ENCODE measurements around the gene KAT2B.

KAT2B gene

GRCh38 chr3:20047976-20048883 is 8.0 kb downstream of the KAT2B start:
- Mint-ChIP-seq H3K4me3 (no peak overlapping the region), H3K27ac (no peak overlapping the region), H3K9me3 (no peaks in the 10 kb centered on the region), H3K4me1 (peaks cover 78% of the 10 kb centered on the region), H3K36me3 (peaks cover 45% of the 10 kb centered on the region), H3K27me3 (no peaks in the 10 kb centered on the region)
- no peak for DNase-seq
- CTCF ChIA-PET, result no interaction called here

DNA sequence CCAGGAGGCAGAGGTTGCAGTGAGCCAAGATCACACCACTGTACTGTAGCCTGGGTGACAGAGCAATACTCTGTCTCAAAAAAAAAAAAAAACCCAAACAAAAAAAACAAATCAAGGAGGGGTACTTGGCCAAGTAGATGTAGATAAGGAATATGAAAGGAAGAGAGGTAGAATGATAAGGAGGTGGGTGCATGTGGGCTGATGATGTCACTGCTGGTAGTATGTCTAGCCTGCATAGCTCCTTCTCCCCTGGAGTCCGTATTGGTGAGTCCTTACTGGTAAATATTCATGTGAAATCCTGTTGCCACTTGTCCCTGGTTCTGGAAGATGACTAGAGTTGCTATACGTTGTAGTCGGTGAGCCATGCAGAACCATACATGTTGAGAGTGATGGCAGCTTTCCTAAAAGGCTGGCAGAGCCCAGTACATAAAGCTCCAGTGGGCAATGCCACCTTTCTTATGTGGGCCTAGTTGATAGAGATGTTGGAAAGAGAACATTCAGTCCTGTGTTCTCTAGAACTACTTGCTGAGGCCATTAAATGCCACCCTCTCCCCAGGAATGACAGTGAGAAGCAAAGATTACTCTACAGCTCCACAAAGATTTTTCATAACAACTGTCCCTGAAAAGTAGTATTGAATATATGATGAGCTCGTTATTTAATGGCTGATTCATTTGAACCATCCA is 11.0 kb downstream of the KAT2B start:
- Mint-ChIP-seq H3K4me1 (peaks cover 54% of the 10 kb centered on the region), H3K27ac (no peak overlapping the region), H3K4me3 (no peak overlapping the region), H3K36me3 (peaks cover 27% of the 10 kb centered on the region), H3K9me3 (no peaks in the 10 kb centered on the region), H3K27me3 (no peaks in the 10 kb centered on the region)
- DNase-seq, result no peak
- CTCF ChIA-PET, result interaction anchor here (0.6 to 1.3 kb wide), 2 partner anchors 9 to 28 kb away, joined by 3 to 4 read pairs; no protein-coding TSS in a partner anchor

DNA sequence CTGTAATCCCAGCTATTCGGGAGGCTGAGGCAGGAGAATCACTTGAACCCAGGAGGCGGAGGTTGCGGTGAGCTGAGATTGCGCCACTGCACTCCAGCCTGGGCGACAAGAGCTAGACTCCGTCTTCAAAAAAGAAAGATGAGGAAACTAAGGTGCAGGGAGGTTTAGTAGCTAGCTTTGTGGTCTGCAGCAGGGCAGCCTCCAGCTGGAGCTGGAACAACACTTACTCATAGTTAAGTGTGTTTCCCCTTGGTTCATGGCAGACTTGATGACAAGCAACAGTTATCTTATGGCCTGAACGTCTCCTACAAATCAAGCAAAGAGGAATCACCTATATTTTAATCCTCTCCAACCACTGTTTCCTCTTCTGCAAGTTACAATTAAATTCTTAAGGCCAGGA is 12.6 kb downstream of the KAT2B start:
- peaks cover 43% of the 10 kb centered on the region for H3K4me1 Mint-ChIP-seq
- H3K36me3 Mint-ChIP-seq, result peaks cover 17% of the 10 kb centered on the region
- no peak for DNase-seq
- H3K4me3 Mint-ChIP-seq, result no peak overlapping the region
- H3K27me3 Mint-ChIP-seq, result no peaks in the 10 kb centered on the region
- no peaks in the 10 kb centered on the region for H3K9me3 Mint-ChIP-seq
- CTCF ChIA-PET, result interaction anchor here (1.4 kb wide), 1 partner anchor 9 kb away, joined by 3 read pairs; no protein-coding TSS in a partner anchor
- no peak overlapping the region for H3K27ac Mint-ChIP-seq

DNA sequence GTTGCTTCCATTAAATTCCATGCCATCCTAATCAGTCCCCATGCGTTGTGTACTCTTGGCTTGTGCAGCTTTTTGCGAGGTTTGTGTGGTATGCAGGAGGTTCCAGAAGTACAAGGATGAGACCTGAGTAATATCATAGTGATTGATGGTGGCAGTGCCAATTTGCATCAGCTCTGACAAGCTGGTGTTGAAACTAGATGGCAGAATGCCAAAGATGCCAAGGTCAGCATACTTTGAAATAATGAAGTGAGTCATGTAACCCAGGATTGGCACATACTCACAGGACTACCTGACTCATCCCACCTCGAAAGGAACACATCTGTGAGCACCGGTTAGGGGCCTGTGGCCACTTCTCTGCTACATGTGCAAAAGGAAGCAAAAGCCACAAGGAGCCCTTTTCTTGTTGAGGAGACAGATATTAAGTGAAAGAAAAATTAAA is 14.3 kb downstream of the KAT2B start:
- H3K9me3 Mint-ChIP-seq, result no peaks in the 10 kb centered on the region
- H3K27ac Mint-ChIP-seq, result no peak overlapping the region
- peaks cover 8% of the 10 kb centered on the region for H3K36me3 Mint-ChIP-seq
- no peak overlapping the region for H3K4me3 Mint-ChIP-seq
- CTCF ChIA-PET, result no interaction called here
- DNase-seq, result peak; percentile 61
- no peaks in the 10 kb centered on the region for H3K27me3 Mint-ChIP-seq
- peaks cover 34% of the 10 kb centered on the region for H3K4me1 Mint-ChIP-seq

- CTCF ChIA-PET, result no interaction called here
These were observed 15.0 kb downstream of the KAT2B start for GRCh38 chr3:20055020-20055775.

DNA sequence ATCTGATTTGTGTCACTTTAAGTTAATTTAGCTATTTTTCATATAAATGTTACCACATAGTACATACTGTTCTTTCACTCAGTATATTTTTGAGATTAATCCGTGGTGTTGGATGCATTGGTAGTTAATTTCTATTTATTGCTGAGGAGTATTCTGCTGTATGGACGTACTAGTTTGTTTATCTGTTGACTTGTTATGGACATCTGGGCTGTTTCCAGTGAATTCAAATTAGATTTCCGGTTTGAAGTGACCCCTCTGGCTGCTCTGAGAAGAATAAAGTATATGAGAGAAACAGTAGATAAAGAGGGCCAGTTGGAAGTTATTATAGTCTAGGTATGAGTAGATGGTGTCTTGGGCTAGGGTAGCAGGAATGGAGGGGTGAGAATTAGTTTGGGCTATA is 15.6 kb downstream of the KAT2B start:
- CTCF ChIA-PET, result no interaction called here
- Mint-ChIP-seq H3K4me1 (peaks cover 40% of the 10 kb centered on the region), H3K36me3 (peaks cover 14% of the 10 kb centered on the region), H3K9me3 (peaks cover 4% of the 10 kb centered on the region), H3K27me3 (no peaks in the 10 kb centered on the region), H3K27ac (no peak overlapping the region), H3K4me3 (no peak overlapping the region)
- no peak for DNase-seq

More at GRCh38 chr3:20055020-20055775, 15.0 kb downstream of the KAT2B start:
- peaks cover 4% of the 10 kb centered on the region for H3K9me3 Mint-ChIP-seq
- no peaks in the 10 kb centered on the region for H3K27me3 Mint-ChIP-seq
- H3K4me1 Mint-ChIP-seq, result peaks cover 36% of the 10 kb centered on the region
- no peak for DNase-seq
- H3K27ac Mint-ChIP-seq, result no peak overlapping the region
- peaks cover 12% of the 10 kb centered on the region for H3K36me3 Mint-ChIP-seq
- no peak overlapping the region for H3K4me3 Mint-ChIP-seq

- Mint-ChIP-seq H3K36me3 (peaks cover 15% of the 10 kb centered on the region), H3K27me3 (no peaks in the 10 kb centered on the region), H3K27ac (no peak overlapping the region), H3K9me3 (peaks cover 4% of the 10 kb centered on the region), H3K4me1 (peaks cover 38% of the 10 kb centered on the region), H3K4me3 (no peak overlapping the region)
- CTCF ChIA-PET, result interaction anchor here (0.7 to 1.1 kb wide), 3 partner anchors 12 to 72 kb away, joined by 3 read pairs; no protein-coding TSS in a partner anchor
- DNase-seq, result no peak
These were observed 16.7 kb downstream of the KAT2B start for GRCh38 chr3:20056725-20057611.

DNA sequence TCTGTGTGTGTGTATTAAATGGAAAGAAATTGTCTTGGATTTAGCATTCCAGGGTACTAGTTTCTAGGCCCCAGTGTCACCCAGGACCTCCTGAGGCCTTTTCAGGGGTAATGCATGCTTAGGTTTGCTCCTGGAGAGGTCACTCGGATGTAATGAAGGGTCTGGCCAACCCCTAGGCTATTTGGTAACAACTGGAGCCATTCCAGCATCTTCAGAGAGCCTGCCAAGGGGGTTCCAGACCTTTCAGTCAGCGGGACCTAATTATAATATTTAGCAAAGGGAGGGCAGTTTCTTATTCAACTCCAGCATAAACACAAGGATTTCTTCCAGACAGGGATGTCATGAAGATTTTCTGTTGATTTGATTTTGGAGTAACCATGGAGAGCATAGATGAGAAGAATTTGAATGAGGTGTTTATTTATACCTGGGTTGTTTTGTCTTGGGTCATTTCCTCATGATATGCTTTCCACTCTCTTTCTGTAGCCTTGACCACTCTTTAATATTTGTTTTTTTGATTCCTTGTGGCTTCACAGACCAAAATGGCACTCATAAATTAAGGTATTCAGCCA is 17.4 kb downstream of the KAT2B start:
- no peaks in the 10 kb centered on the region for H3K27me3 Mint-ChIP-seq
- H3K36me3 Mint-ChIP-seq, result peaks cover 19% of the 10 kb centered on the region
- H3K27ac Mint-ChIP-seq, result no peak overlapping the region
- DNase-seq, result no peak
- peaks cover 37% of the 10 kb centered on the region for H3K4me1 Mint-ChIP-seq
- H3K4me3 Mint-ChIP-seq, result no peak overlapping the region
- H3K9me3 Mint-ChIP-seq, result peaks cover 4% of the 10 kb centered on the region
- CTCF ChIA-PET, result interaction anchor here (0.7 to 1.1 kb wide), 3 partner anchors 11 to 72 kb away, joined by 3 read pairs; no protein-coding TSS in a partner anchor

- peaks cover 26% of the 10 kb centered on the region for H3K36me3 Mint-ChIP-seq
- DNase-seq, result no peak
- H3K9me3 Mint-ChIP-seq, result peaks cover 4% of the 10 kb centered on the region
- peaks cover 43% of the 10 kb centered on the region for H3K4me1 Mint-ChIP-seq
- no peak overlapping the region for H3K27ac Mint-ChIP-seq
- H3K27me3 Mint-ChIP-seq, result no peaks in the 10 kb centered on the region
- no peak overlapping the region for H3K4me3 Mint-ChIP-seq
- CTCF ChIA-PET, result no interaction called here
These were observed 19.7 kb downstream of the KAT2B start for GRCh38 chr3:20059929-20060328.

DNA sequence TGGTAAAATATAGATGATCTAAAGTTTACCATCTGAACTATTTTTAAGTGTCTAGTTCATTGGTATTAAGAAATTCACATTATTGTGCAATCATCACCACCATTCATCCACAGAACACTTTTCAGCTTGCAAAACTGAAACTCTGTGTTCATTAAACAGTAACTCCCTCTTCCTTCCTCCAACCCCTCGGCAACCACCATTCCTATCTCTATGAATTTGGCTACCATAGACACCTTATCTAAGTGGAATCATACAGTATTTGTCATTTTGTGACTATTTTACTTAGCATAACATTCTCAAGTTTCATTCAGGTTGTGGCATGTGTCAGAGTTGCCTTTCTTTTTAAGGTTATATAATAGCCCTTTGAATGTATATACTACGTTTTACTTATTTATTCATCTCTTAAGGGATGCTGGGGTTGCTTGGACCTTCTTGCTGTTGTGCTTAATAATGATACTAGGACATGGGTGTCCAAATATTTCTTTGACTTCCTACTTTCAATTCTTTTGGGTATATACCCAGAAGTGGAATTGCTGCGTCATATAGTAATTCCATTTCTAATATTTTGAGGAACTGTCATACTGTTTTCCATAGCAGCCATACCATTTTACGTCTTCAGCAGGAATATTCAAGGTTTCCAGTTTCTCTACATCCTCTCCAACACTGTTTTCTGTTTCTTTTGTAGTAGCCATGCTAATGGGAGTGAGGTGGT is 20.9 kb downstream of the KAT2B start:
- Mint-ChIP-seq H3K4me3 (no peak overlapping the region), H3K27ac (peak overlapping the region; percentile 11), H3K27me3 (no peaks in the 10 kb centered on the region), H3K36me3 (peaks cover 32% of the 10 kb centered on the region), H3K4me1 (peaks cover 46% of the 10 kb centered on the region), H3K9me3 (peaks cover 4% of the 10 kb centered on the region)
- no peak for DNase-seq
- CTCF ChIA-PET, result no interaction called here

- Mint-ChIP-seq H3K36me3 (peaks cover 32% of the 10 kb centered on the region), H3K4me1 (peaks cover 46% of the 10 kb centered on the region), H3K9me3 (peaks cover 4% of the 10 kb centered on the region), H3K27me3 (no peaks in the 10 kb centered on the region), H3K27ac (no peak overlapping the region), H3K4me3 (no peak overlapping the region)
- CTCF ChIA-PET, result no interaction called here
- no peak for DNase-seq
These were observed 22.8 kb downstream of the KAT2B start for GRCh38 chr3:20062996-20063395.

DNA sequence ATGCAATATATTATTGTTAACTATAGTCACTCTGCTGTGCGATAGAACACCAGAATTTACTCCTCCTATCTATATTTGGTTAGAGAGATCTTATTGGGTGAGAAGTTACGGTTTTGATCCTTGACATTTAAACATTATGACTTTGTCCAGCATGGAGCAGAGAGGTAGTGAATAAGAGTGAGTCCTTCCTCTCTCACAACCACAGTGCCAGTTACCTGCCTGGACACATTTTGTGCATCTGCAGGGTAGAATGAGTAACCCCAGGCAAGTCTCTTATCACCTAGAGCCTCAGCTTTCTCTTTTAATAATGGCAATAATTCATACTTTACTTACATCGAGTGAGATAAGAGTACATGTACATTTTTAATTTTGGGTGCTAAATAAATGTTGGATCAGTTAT is 24.1 kb downstream of the KAT2B start:
- Mint-ChIP-seq H3K4me1 (peaks cover 55% of the 10 kb centered on the region), H3K4me3 (no peak overlapping the region), H3K27ac (peak overlapping the region; percentile 44), H3K36me3 (peaks cover 42% of the 10 kb centered on the region), H3K9me3 (peaks cover 4% of the 10 kb centered on the region), H3K27me3 (no peaks in the 10 kb centered on the region)
- no peak for DNase-seq
- CTCF ChIA-PET, result interaction anchor here (0.6 to 1.4 kb wide), 2 partner anchors 23 to 42 kb away, joined by 3 to 7 read pairs; no protein-coding TSS in a partner anchor

Measured in activated naive CD4-positive, alpha-beta T cell treated with anti-CD3 and anti-CD28 coated beads, Interleukin-2, amount 10 ng/mL, durations not matched to agents 7 days and 5 days (primary cell).